H1 (cell line): ENCODE data around the gene COBLL1. TPM values are rescaled to one million over a fixed set of nuclear protein-coding genes. Genes with fewer than 3 reads are reported as not detected.

ENCODE experiments used
- CTCF ChIA-PET: fragments of 300-600 bp; sonication (Branson Sonifier 250); formaldehyde crosslinking; loops from one replicate; lab custom pipeline; 2021; ENCODE audit not compliant: partially characterized antibody; lab: Charles Lee
- POLR2A ChIA-PET: fragments of 300-600 bp; sonication (Branson Sonifier 250); formaldehyde crosslinking; loops from one replicate; lab custom pipeline; 2021; ENCODE audit warnings: inconsistent platforms; ENCODE audit not compliant: partially characterized antibody; lab: Charles Lee
- DNase-seq, 2 experiments: peaks; one replicate each; pipeline versions ENCODE4 v3.0.0 to v3.0.0-alpha.2; 2010 to 2022; ENCODE audit warnings: low spot score in 2 of 2, low read depth in 1 of 2, mixed read lengths in 1 of 2
- FAIRE-seq: peaks from 2 replicates; lab custom pipeline; 2011; peaks lifted over from hg19 to GRCh38; lab: Jason Lieb, UNC
- H2AFZ ChIP-seq: 2 replicates; pipeline ENCODE4 v1.8.1; 2012; ENCODE audit warnings: low read length, inconsistent platforms
- H2AK5ac ChIP-seq: 2 replicates; pipeline ENCODE4 v1.6.1; 2013; ENCODE audit warnings: low read depth, low read length
- H2BK120ac ChIP-seq: replicated peaks from 2 replicates; pipeline ENCODE3; 2013; ENCODE audit warnings: low read depth, low read length, inconsistent platforms
- H2BK12ac ChIP-seq: 2 replicates; pipeline ENCODE4 v1.6.1; 2013; ENCODE audit warnings: low read depth, low read length
- H2BK15ac ChIP-seq: 2 replicates; pipeline ENCODE4 v1.6.1; 2013; ENCODE audit warnings: low read length
- H2BK20ac ChIP-seq: 2 replicates; pipeline ENCODE4 v1.6.1; 2013; ENCODE audit warnings: low read length
- H2BK5ac ChIP-seq: 2 replicates; pipeline ENCODE4 v1.6.1; 2013; ENCODE audit warnings: low read depth, low read length
- H3K14ac ChIP-seq: 2 replicates; pipeline ENCODE4 v1.6.1; 2013; ENCODE audit warnings: inconsistent platforms; ENCODE audit not compliant: insufficient read length
- H3K18ac ChIP-seq: 2 replicates; pipeline ENCODE4 v1.6.1; 2013; ENCODE audit warnings: low read length; ENCODE audit errors: extremely low read depth
- H3K23ac ChIP-seq: 2 replicates; pipeline ENCODE4 v1.6.1; 2013; ENCODE audit warnings: inconsistent platforms; ENCODE audit not compliant: insufficient read length
- H3K23me2 ChIP-seq: 2 replicates; pipeline ENCODE4 v1.6.1; 2013; ENCODE audit warnings: low read depth, low read length
- H3K27ac ChIP-seq: 2 replicates; pipeline ENCODE4 v1.6.1; 2011; ENCODE audit warnings: low read depth, low read length, inconsistent platforms
- H3K27me3 ChIP-seq, 4 experiments: replicated peaks in 1 of 4; 1 replicate in 1 of 4; 2 replicates in 3 of 4; pipeline versions ENCODE4 v1.6.1 to v1.8.1; 2011 to 2013; ENCODE audit warnings: low read length in 3 of 4, mild to moderate bottlenecking in 3 of 4, inconsistent platforms in 2 of 4, mixed read lengths in 2 of 4, moderate library complexity in 1 of 4; ENCODE audit not compliant: control insufficient read depth in 3 of 4, insufficient read depth in 3 of 4; ENCODE audit errors: extremely low read depth in 1 of 4
- H3K36me3 ChIP-seq, 4 experiments: 2 replicates each; pipeline versions ENCODE4 v1.6.1 to v1.8.1; 2011 to 2013; ENCODE audit warnings: mild to moderate bottlenecking in 4 of 4, low read length in 3 of 4, moderate library complexity in 2 of 4, control low read depth in 1 of 4, inconsistent platforms in 1 of 4; ENCODE audit not compliant: insufficient read depth in 4 of 4, control insufficient read depth in 2 of 4
- H3K4ac ChIP-seq: replicated peaks from 2 replicates; pipeline ENCODE3; 2013; ENCODE audit warnings: low read length, low read depth, mixed read lengths, inconsistent platforms; ENCODE audit not compliant: insufficient read length
- H3K4me1 ChIP-seq, 4 experiments: replicated peaks in 1 of 4; 1 replicate in 1 of 4; 2 replicates in 3 of 4; pipeline versions ENCODE4 v1.6.1 to v1.8.1; 2011 to 2013; ENCODE audit warnings: low read length in 3 of 4, inconsistent platforms in 2 of 4, mixed read lengths in 1 of 4; ENCODE audit not compliant: insufficient read depth in 4 of 4, control insufficient read depth in 3 of 4
- H3K4me2 ChIP-seq, 2 experiments: 2 replicates each; pipeline versions ENCODE4 v1.6.1 to v1.8.1; 2011 to 2013; ENCODE audit warnings: low read depth in 2 of 2, low read length in 2 of 2, control low read depth in 1 of 2, inconsistent platforms in 1 of 2, mild to moderate bottlenecking in 1 of 2; ENCODE audit not compliant: insufficient read depth in 1 of 2
- H3K4me3 ChIP-seq, 4 experiments: fragments of 200-600, 300-600 bp in 1 of 4; sonication (generic), shearing (Covaris generic), sonication (Bioruptor Twin) in 1 of 4; 2 replicates each; pipeline versions ENCODE4 v1.5.1 to v1.8.1; 2011 to 2016; ENCODE audit warnings: low read length in 4 of 4, low read depth in 3 of 4, control low read depth in 2 of 4, inconsistent platforms in 2 of 4, mild to moderate bottlenecking in 2 of 4, mixed read lengths in 1 of 4, moderate library complexity in 1 of 4; ENCODE audit not compliant: insufficient read depth in 2 of 4; ENCODE audit errors: extremely low read depth in 1 of 4
- H3K56ac ChIP-seq: replicated peaks from 2 replicates; pipeline ENCODE3; 2013; ENCODE audit warnings: low read depth, mild to moderate bottlenecking, mixed read lengths, low read length, inconsistent platforms; ENCODE audit not compliant: insufficient read length
- H3K79me1 ChIP-seq: 2 replicates; pipeline ENCODE4 v1.6.1; 2013; ENCODE audit warnings: low read depth, low read length, control low read depth
- H3K79me2 ChIP-seq, 2 experiments: 2 replicates each; pipeline versions ENCODE4 v1.6.1 to v1.8.1; 2012 to 2013; ENCODE audit warnings: low read length in 2 of 2, mild to moderate bottlenecking in 2 of 2, inconsistent platforms in 1 of 2; ENCODE audit not compliant: insufficient read depth in 2 of 2, control insufficient read depth in 1 of 2
- H3K9ac ChIP-seq, 4 experiments: replicated peaks in 1 of 4; 1 replicate in 1 of 4; 2 replicates in 3 of 4; pipeline versions ENCODE4 v1.6.1 to v1.8.1; 2011 to 2013; ENCODE audit warnings: low read depth in 3 of 4, low read length in 3 of 4, control low read depth in 2 of 4, mild to moderate bottlenecking in 2 of 4, moderate library complexity in 2 of 4, inconsistent platforms in 1 of 4; ENCODE audit errors: extremely low read depth in 1 of 4
- H3K9me3 ChIP-seq, 2 experiments: 2 replicates each; pipeline versions ENCODE4 v1.6.1 to v1.8.1; 2012 to 2013; ENCODE audit warnings: mild to moderate bottlenecking in 2 of 2, moderate library complexity in 2 of 2, control low read depth in 1 of 2, inconsistent platforms in 1 of 2, low read depth in 1 of 2, low read length in 1 of 2, mixed read lengths in 1 of 2; ENCODE audit not compliant: insufficient read depth in 2 of 2
- H4K20me1 ChIP-seq, 2 experiments: replicated peaks in 1 of 2; 2 replicates each; pipeline versions ENCODE3 to v1.8.1; 2011 to 2013; ENCODE audit warnings: inconsistent platforms in 2 of 2, low read length in 2 of 2, mild to moderate bottlenecking in 1 of 2; ENCODE audit not compliant: insufficient read depth in 2 of 2, control insufficient read depth in 1 of 2
- H4K5ac ChIP-seq: 2 replicates; pipeline ENCODE4 v1.6.1; 2013; ENCODE audit warnings: low read length, low read depth, mixed read lengths, inconsistent platforms; ENCODE audit not compliant: insufficient read length
- H4K8ac ChIP-seq: 2 replicates; pipeline ENCODE4 v1.8.0; 2013; ENCODE audit warnings: mild to moderate bottlenecking, moderate library complexity, low read length, inconsistent platforms; ENCODE audit not compliant: insufficient read depth; ENCODE audit errors: extremely low read depth
- H4K91ac ChIP-seq: replicated peaks from 2 replicates; pipeline ENCODE3; 2013; ENCODE audit warnings: low read length, mixed read lengths, inconsistent platforms; ENCODE audit not compliant: insufficient read length
- BACH1 ChIP-seq: IDR thresholded peaks from 2 replicates; pipeline ENCODE4 v1.6.1; 2012; ENCODE audit warnings: low read length, improper control_type of control experiment
- NRF1 ChIP-seq: IDR thresholded peaks from 2 replicates; pipeline ENCODE4 v1.6.1; 2011; ENCODE audit warnings: mild to moderate bottlenecking, low read depth, low read length, improper control_type of control experiment
- PHF8 ChIP-seq: fragments of 200-600 bp; sonication (generic); conservative IDR thresholded peaks from 2 replicates; pipeline ENCODE4 v1.7.1; 2012; ENCODE audit warnings: low read depth, mild to moderate bottlenecking, inconsistent platforms, low read length, moderate library complexity
- RAD21 ChIP-seq, 2 experiments: IDR thresholded peaks in 1 of 2; conservative IDR thresholded peaks in 1 of 2; 2 replicates each; pipeline ENCODE4 v1.6.1; 2011; ENCODE audit warnings: low read depth in 2 of 2, low read length in 2 of 2, improper control_type of control experiment in 1 of 2, inconsistent platforms in 1 of 2, mild to moderate bottlenecking in 1 of 2, moderate library complexity in 1 of 2
- RNF2 ChIP-seq: fragments of 200-900, 300-1000 bp; sonication (generic); IDR thresholded peaks from 2 replicates; pipeline ENCODE4 v1.7.1; 2016; ENCODE audit warnings: borderline replicate concordance, low read depth, mild to moderate bottlenecking, antibody characterized with exemption, low read length; ENCODE audit not compliant: poor library complexity, severe bottlenecking; ENCODE audit errors: missing control alignments
- SAP30 ChIP-seq: fragments of 300-600 bp; sonication (generic); IDR thresholded peaks from 2 replicates; pipeline ENCODE4 v1.7.1; 2012; ENCODE audit warnings: low read length, moderate library complexity, mild to moderate bottlenecking, inconsistent platforms; ENCODE audit not compliant: insufficient read depth, insufficient replicate concordance
- SIN3A ChIP-seq, 2 experiments: IDR thresholded peaks in 1 of 2; conservative IDR thresholded peaks in 1 of 2; 2 replicates each; pipeline ENCODE4 v1.6.1; 2011 to 2012; ENCODE audit warnings: low read length in 2 of 2, improper control_type of control experiment in 1 of 2, low read depth in 1 of 2, mild to moderate bottlenecking in 1 of 2
- SUZ12 ChIP-seq: fragments of 200-600 bp; sonication (generic); IDR thresholded peaks from 2 replicates; pipeline ENCODE4 v1.6.1; 2012; ENCODE audit warnings: mild to moderate bottlenecking, inconsistent platforms, low read length, moderate library complexity, mixed read lengths
- TAF1 ChIP-seq: IDR thresholded peaks from 2 replicates; pipeline ENCODE4 v1.6.1; 2011; ENCODE audit warnings: mild to moderate bottlenecking, low read depth, low read length
- WGBS, 2 experiments: shearing (Covaris generic) in 1 of 2; methylation state at CpG; one replicate each; pipeline versions ENCODE4 v1.1.6 to v1.1.7; 2013 to 2015; ENCODE audit warnings: low lambda C conversion rate in 2 of 2, mixed read lengths in 2 of 2, inconsistent platforms in 1 of 2, low coverage in 1 of 2, missing lambda C conversion rate in 1 of 2; ENCODE audit not compliant: insufficient replicate concordance in 2 of 2, insufficient coverage in 1 of 2, insufficient read length in 1 of 2; ENCODE audit errors: extremely low coverage in 1 of 2, missing lambda C conversion rate in 1 of 2; 5-methylcytosine and 5-hydroxymethylcytosine counted together
- polyA plus RNA-seq, 7 experiments: library from polyadenylated mRNA; depleted of rRNA in 3 of 7; stranded (reverse) in 5 of 7; unstranded in 2 of 7; fragments of >200 nt in 5 of 7; fragments of 200-250 nt in 2 of 7; gene quantifications; 1 replicate in 5 of 7; 2 replicates in 1 of 7; 4 replicates in 1 of 7; pipeline versions ENCODE4 v1.2.1 to v1.2.3, GENCODE V29; 2011 to 2013; ENCODE audit warnings: missing spikeins in 2 of 7, mixed read lengths in 2 of 7
- total RNA-seq: library from RNA; stranded (reverse); fragmentation: NEBNext Ultra II Directional; extraction: Animal tissue kit (Norgen Biotek cat#: 25700); gene quantifications from 2 replicates; pipeline ENCODE4 v1.2.1, GENCODE V29; 2021
- TF ChIP-seq, protein P1 (sequence below): IDR thresholded peaks from 2 replicates; pipeline ENCODE4 v1.6.1; 2012; ENCODE audit warnings: inconsistent platforms

COBLL1 gene
- total and polyA plus RNA-seq, 2 of the 8 experiments (the other 6 are each of a cell fraction or from before 2014, with no cell fraction given): 2.2 to 6.2 TPM

DNA sequence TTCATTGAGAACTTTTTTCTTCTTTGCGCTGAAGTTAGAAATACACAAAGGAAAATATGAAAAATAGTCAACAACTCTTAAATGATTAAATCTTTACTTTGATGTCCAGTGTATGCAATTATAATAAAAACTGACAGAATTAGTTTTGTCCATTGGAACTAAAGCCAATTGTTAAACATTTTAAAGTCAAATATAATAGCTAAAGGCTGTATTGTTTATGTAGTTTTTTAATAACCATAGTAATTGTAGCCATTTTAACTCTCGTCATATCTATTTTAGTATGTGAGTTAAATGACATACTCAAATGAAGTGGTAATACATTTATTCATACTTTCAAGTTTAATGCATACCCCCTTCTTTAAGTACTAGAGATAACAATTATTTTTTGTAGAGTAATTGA lies 4.7 kb upstream of the COBLL1 start:
- H2BK120ac ChIP-seq: no peak overlapping the region
- H3K4me1 ChIP-seq: peaks cover 0 to 2% (median 0%) of the 10 kb centered on the region in 4 experiments; a peak in 2 of 7 replicates
- H2AFZ ChIP-seq: no peak overlapping the region
- no peak overlapping the region for H3K56ac ChIP-seq
- H3K23ac ChIP-seq: no peak overlapping the region
- H4K8ac ChIP-seq: no peak overlapping the region
- FAIRE-seq (no peak), DNase-seq (no peak)
- POLR2A ChIA-PET: no interaction called here
- H3K9ac ChIP-seq: no peak overlapping the region
- H3K23me2 ChIP-seq: peaks cover 3% of the 10 kb centered on the region; the same call in 1 of the 2 replicates
- no peak overlapping the region for H2BK12ac ChIP-seq
- H4K91ac ChIP-seq: no peak overlapping the region
- no peak overlapping the region for H3K14ac ChIP-seq
- no peaks in the 10 kb centered on the region for H3K9me3 ChIP-seq
- CTCF ChIA-PET: interaction anchor here (0.7 to 1.0 kb wide), 2 partner anchors 73 to 294 kb away, joined by 3 read pairs; no protein-coding TSS in a partner anchor
- no peak overlapping the region for H3K27ac ChIP-seq
- WGBS, 2 experiments: 92% methylated on average over 2 of the region's 2 CpGs; no CpG with 5 or more reads in 1 of the 2 experiments
- no peaks in the 10 kb centered on the region for H3K79me1 ChIP-seq
- H3K4me3 ChIP-seq: no peak overlapping the region
- no peaks in the 10 kb centered on the region for H3K79me2 ChIP-seq
- H4K5ac ChIP-seq: no peak overlapping the region
- H4K20me1 ChIP-seq: no peaks in the 10 kb centered on the region
- no peaks in the 10 kb centered on the region for H3K36me3 ChIP-seq
- H2AK5ac ChIP-seq: no peak overlapping the region
- H3K4me2 ChIP-seq: no peak overlapping the region
- H2BK15ac ChIP-seq: no peak overlapping the region
- no peak overlapping the region for H3K4ac ChIP-seq
- H3K18ac ChIP-seq: no peak overlapping the region
- no peaks in the 10 kb centered on the region for H3K27me3 ChIP-seq
- H2BK20ac ChIP-seq: no peak overlapping the region
- no peak overlapping the region for H2BK5ac ChIP-seq
- TF ChIP-seq PHF8 (no peak), RNF2 (no peak), RAD21 (IDR thresholded peaks at IDR 0.05 in 1 of 2, conservative IDR thresholded peaks at IDR 0.05 in 1 of 2; ENCODE audit: low read depth in 2 of 2, low read length in 2 of 2) (no peak), NRF1 (no peak), SAP30 (no peak), SIN3A (conservative IDR thresholded peaks at IDR 0.05 in 1 of 2, IDR thresholded peaks at IDR 0.05 in 1 of 2; ENCODE audit: low read depth in 1 of 2, low read length in 2 of 2) (no peak), TAF1 (no peak), SUZ12 (no peak), BACH1 (no peak)
- TF ChIP-seq, protein P1, sequence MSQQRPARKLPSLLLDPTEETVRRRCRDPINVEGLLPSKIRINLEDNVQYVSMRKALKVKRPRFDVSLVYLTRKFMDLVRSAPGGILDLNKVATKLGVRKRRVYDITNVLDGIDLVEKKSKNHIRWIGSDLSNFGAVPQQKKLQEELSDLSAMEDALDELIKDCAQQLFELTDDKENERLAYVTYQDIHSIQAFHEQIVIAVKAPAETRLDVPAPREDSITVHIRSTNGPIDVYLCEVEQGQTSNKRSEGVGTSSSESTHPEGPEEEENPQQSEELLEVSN: no peak
